IMR-90 (cell line): ENCODE results near the gene EFHB. TPM values are rescaled to one million over a fixed set of nuclear protein-coding genes. Genes with fewer than 3 reads are reported as not detected.
"Not testable (repeated sequence)": the region's sequence is repeated elsewhere in the genome, so short reads cannot be mapped to it uniquely, and the experiment has no call there.

Source experiments
- ATAC-seq: fragments of 200-7000 bp; cut with Tn5 transposase; 2 replicates; pipeline ENCODE4 v1.9.1; 2020; ENCODE audit warnings: low read depth, mild to moderate bottlenecking, moderate library complexity
- BruUV-seq: library from RNA; stranded (reverse); fragments of 400-500 nt; replicated peaks from 2 replicates; lab custom pipeline; 2021; lab: Mats Ljungman, UMichigan
- CTCF ChIA-PET: fragments of 300-600 bp; formaldehyde crosslinking; extraction: SDS; loops from one replicate; lab custom pipeline; 2021; ENCODE audit warnings: antibody characterized with exemption; lab: Yijun Ruan, JAX
- POLR2A ChIA-PET: fragments of 300-600 bp; sonication (Branson Sonifier 250); formaldehyde crosslinking; loops from one replicate; lab custom pipeline; 2022; ENCODE audit warnings: antibody characterized with exemption; ENCODE audit not compliant: unreplicated experiment; lab: Charles Lee
- DNase-seq: peaks from one replicate; pipeline ENCODE4 v3.0.0; 2013
- H2AFZ ChIP-seq: replicated peaks from 2 replicates; pipeline ENCODE3; 2013; ENCODE audit warnings: low read length, mild to moderate bottlenecking; ENCODE audit not compliant: poor library complexity
- H2AK5ac ChIP-seq: 2 replicates; pipeline ENCODE4 v1.6.1; 2013; ENCODE audit warnings: low read depth, low read length, inconsistent platforms
- H2AK9ac ChIP-seq: replicated peaks from 2 replicates; pipeline ENCODE3; 2013; ENCODE audit warnings: mild to moderate bottlenecking, low read depth, low read length, moderate library complexity; ENCODE audit not compliant: poor library complexity
- H2BK120ac ChIP-seq: 2 replicates; pipeline ENCODE4 v1.6.1; 2013; ENCODE audit warnings: low read depth, low read length, inconsistent platforms
- H2BK15ac ChIP-seq: 3 replicates; pipeline ENCODE4 v1.6.1; 2013; ENCODE audit warnings: low read depth, low read length, inconsistent platforms
- H2BK20ac ChIP-seq: 2 replicates; pipeline ENCODE4 v1.6.1; 2013; ENCODE audit warnings: low read depth, mild to moderate bottlenecking, inconsistent platforms, low read length, moderate library complexity
- H2BK5ac ChIP-seq: 2 replicates; pipeline ENCODE4 v1.6.1; 2013; ENCODE audit warnings: mild to moderate bottlenecking, low read depth, low read length, inconsistent platforms; ENCODE audit not compliant: poor library complexity, severe bottlenecking
- H3K14ac ChIP-seq: replicated peaks from 2 replicates; pipeline ENCODE4 v1.6.1; 2013; ENCODE audit warnings: low read depth, low read length, inconsistent platforms
- H3K18ac ChIP-seq: 2 replicates; pipeline ENCODE4 v1.6.1; 2013; ENCODE audit warnings: low read depth, low read length, control low read depth
- H3K23ac ChIP-seq: 2 replicates; pipeline ENCODE4 v1.6.1; 2013; ENCODE audit warnings: low read depth, low read length, inconsistent platforms
- H3K27ac ChIP-seq: 2 replicates; pipeline ENCODE4 v1.5.1; 2013; ENCODE audit warnings: mild to moderate bottlenecking, control low read depth, low read length; ENCODE audit not compliant: insufficient read depth
- H3K27me3 ChIP-seq: 2 replicates; pipeline ENCODE4 v1.6.1; 2013; ENCODE audit warnings: low read length; ENCODE audit not compliant: control insufficient read depth, insufficient read depth
- H3K36me3 ChIP-seq: 2 replicates; pipeline ENCODE4 v1.6.1; 2013; ENCODE audit warnings: low read length, mixed read lengths; ENCODE audit not compliant: control insufficient read depth, insufficient read depth
- H3K4ac ChIP-seq: 2 replicates; pipeline ENCODE4 v1.6.1; 2013; ENCODE audit warnings: low read depth, low read length, inconsistent platforms
- H3K4me1 ChIP-seq: 2 replicates; pipeline ENCODE4 v1.6.1; 2013; ENCODE audit warnings: low read length, mixed read lengths; ENCODE audit not compliant: control insufficient read depth, insufficient read depth
- H3K4me2 ChIP-seq: 2 replicates; pipeline ENCODE4 v1.6.1; 2013; ENCODE audit warnings: low read depth, mild to moderate bottlenecking, control low read depth, low read length, moderate library complexity
- H3K4me3 ChIP-seq: 2 replicates; pipeline ENCODE4 v1.5.1; 2013; ENCODE audit warnings: low read depth, mild to moderate bottlenecking, control low read depth, low read length, moderate library complexity; ENCODE audit not compliant: insufficient read depth
- H3K56ac ChIP-seq: 2 replicates; pipeline ENCODE4 v1.6.1; 2013; ENCODE audit warnings: low read length, inconsistent platforms; ENCODE audit not compliant: insufficient read depth; ENCODE audit errors: extremely low read depth
- H3K79me1 ChIP-seq, 2 experiments: 2 replicates each; pipeline ENCODE4 v1.6.1; 2013; ENCODE audit warnings: low read length in 2 of 2, inconsistent platforms in 1 of 2, low read depth in 1 of 2
- H3K9ac ChIP-seq: 2 replicates; pipeline ENCODE4 v1.6.1; 2013; ENCODE audit warnings: low read depth, low read length, control low read depth
- H3K9me1 ChIP-seq: 2 replicates; pipeline ENCODE4 v1.6.1; 2013; ENCODE audit warnings: low read length, inconsistent platforms; ENCODE audit not compliant: insufficient read depth
- H3K9me3 ChIP-seq: 2 replicates; pipeline ENCODE4 v1.6.1; 2013; ENCODE audit warnings: low read length; ENCODE audit not compliant: control insufficient read depth, insufficient read depth
- H4K20me1 ChIP-seq: 2 replicates; pipeline ENCODE4 v1.6.1; 2013; ENCODE audit warnings: low read length, inconsistent platforms; ENCODE audit not compliant: insufficient read depth
- H4K5ac ChIP-seq: 2 replicates; pipeline ENCODE4 v1.6.1; 2013; ENCODE audit warnings: mild to moderate bottlenecking, low read depth, low read length, control low read depth
- H4K8ac ChIP-seq, 2 experiments: 2 replicates each; pipeline ENCODE4 v1.6.1; 2013; ENCODE audit warnings: low read depth in 2 of 2, low read length in 2 of 2, control low read depth in 1 of 2, inconsistent platforms in 1 of 2
- H4K91ac ChIP-seq: 2 replicates; pipeline ENCODE4 v1.6.1; 2013; ENCODE audit warnings: low read depth, low read length, inconsistent platforms; ENCODE audit not compliant: insufficient read depth
- CTCF ChIP-seq: conservative IDR thresholded peaks from 2 replicates; pipeline ENCODE4 v1.5.1; 2012; ENCODE audit warnings: mild to moderate bottlenecking, low read depth, low read length, improper control_type of control experiment
- SMC3 ChIP-seq: fragments of 150-350 bp; IDR thresholded peaks from 2 replicates; pipeline ENCODE4 v1.6.1; 2016; ENCODE audit warnings: low read depth, mild to moderate bottlenecking, antibody characterized with exemption, low read length, moderate library complexity
- WGBS, 2 experiments: methylation state at CpG; one replicate each; pipeline versions ENCODE4 v1.1.5 to v1.1.7; 2013; ENCODE audit warnings: missing lambda C conversion rate in 2 of 2; ENCODE audit not compliant: insufficient read length in 1 of 2; ENCODE audit errors: extremely low coverage in 2 of 2; 5-methylcytosine and 5-hydroxymethylcytosine counted together
- dilution Hi-C: fragments of 300-500 bp; cut with HindIII; formaldehyde crosslinking; loops from one replicate; pipeline ENCODE4 v1.14.3; 2018; ENCODE audit warnings: low sequenced_read_pairs; ENCODE audit not compliant: unreplicated experiment
- in situ Hi-C: fragments of 300-500 bp; cut with MboI; formaldehyde crosslinking; loops from 3 replicates; pipeline ENCODE4 v1.14.3; 2019; ENCODE audit warnings: low sequenced_read_pairs, inconsistent platforms, mixed read lengths
- intact Hi-C: fragments of 100-400 bp; cut with micrococcal nuclease; formaldehyde crosslinking; loops from 2 replicates; pipeline ENCODE4 v1.10.0; 2022
- polyA plus RNA-seq, 3 experiments: library from polyadenylated mRNA; depleted of rRNA; stranded (reverse); fragments of >200 nt; gene quantifications; 2 replicates each; pipeline ENCODE4 v1.2.3, GENCODE V29; 2012; ENCODE audit warnings: low replicate concordance in 1 of 3
- total RNA-seq: library from RNA; depleted of rRNA; stranded (reverse); fragments of >200 nt; gene quantifications from 2 replicates; pipeline ENCODE4 v1.2.3, GENCODE V29; 2012
- TF ChIP-seq, protein P1 (sequence below): fragments of 150-350 bp; IDR thresholded peaks from 2 replicates; pipeline ENCODE4 v1.6.1; 2017; ENCODE audit warnings: mild to moderate bottlenecking, antibody characterized with exemption, low read length, low read depth

Gene EFHB
- total and polyA plus RNA-seq, 2 of the 4 experiments (the other 2 are of a cell fraction), result under 0.01 to 1.0 TPM

DNA sequence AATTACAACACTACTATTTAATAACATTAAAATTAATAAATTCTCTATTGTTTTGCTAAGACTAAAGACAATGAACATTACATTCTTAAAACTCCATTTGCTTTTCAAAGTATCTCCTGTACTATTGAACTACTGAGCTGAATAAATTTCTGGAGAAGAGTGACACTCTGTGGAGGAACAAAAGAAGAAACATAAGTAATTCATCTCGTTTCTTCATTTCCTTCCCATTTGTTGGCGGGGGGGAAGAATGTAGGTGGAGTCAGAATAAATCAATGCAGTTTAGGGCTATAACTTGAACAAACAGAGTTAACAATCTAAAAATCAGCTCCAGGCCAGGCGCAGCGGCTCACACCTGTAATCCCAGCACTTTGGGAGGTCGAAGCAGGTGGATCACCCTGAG is 32.7 kb downstream of the EFHB start:
- Histone ChIP-seq H3K4me2 (no peak overlapping the region), H2BK120ac (no peak overlapping the region), H3K79me1 (no peaks in the 10 kb centered on the region), H2BK15ac (no peak overlapping the region), H3K23ac (no peak overlapping the region), H2AK5ac (no peak overlapping the region), H2BK20ac (no peak overlapping the region), H3K14ac (no peak overlapping the region), H3K36me3 (no peaks in the 10 kb centered on the region), H3K9me1 (no peaks in the 10 kb centered on the region), H4K91ac (no peak overlapping the region), H4K5ac (no peak overlapping the region), H2AK9ac (no peak overlapping the region), H4K8ac (no peak overlapping the region), H3K27me3 (no peaks in the 10 kb centered on the region), H3K4ac (no peak overlapping the region), H3K4me3 (no peak overlapping the region), H3K18ac (no peak overlapping the region), H3K4me1 (no peaks in the 10 kb centered on the region), H2AFZ (no peak overlapping the region), H2BK5ac (no peak overlapping the region), H3K9me3 (no peaks in the 10 kb centered on the region), H4K20me1 (no peaks in the 10 kb centered on the region), H3K27ac (no peak overlapping the region), H3K56ac (no peak overlapping the region), H3K9ac (no peak overlapping the region)
- ATAC-seq (peak; percentile 29; the same call in 1 of the 2 replicates), DNase-seq (no peak)
- TF ChIP-seq, protein P1, sequence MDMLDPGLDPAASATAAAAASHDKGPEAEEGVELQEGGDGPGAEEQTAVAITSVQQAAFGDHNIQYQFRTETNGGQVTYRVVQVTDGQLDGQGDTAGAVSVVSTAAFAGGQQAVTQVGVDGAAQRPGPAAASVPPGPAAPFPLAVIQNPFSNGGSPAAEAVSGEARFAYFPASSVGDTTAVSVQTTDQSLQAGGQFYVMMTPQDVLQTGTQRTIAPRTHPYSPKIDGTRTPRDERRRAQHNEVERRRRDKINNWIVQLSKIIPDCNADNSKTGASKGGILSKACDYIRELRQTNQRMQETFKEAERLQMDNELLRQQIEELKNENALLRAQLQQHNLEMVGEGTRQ, result no peak
- TF ChIP-seq CTCF, result 0 out of 2 replicates have a peak, but pooled peaks have one; percentile 22
- no peak for TF ChIP-seq SMC3
- intact Hi-C loops (no loop called here), in situ Hi-C loops (no loop called here), dilution Hi-C loops (no loop called here)
- no TSS peak for BruUV-seq
- POLR2A ChIA-PET, result no interaction called here
- CTCF ChIA-PET, result interaction anchor here (0.6 kb wide), 1 partner anchor 9 kb away, joined by 3 read pairs; no protein-coding TSS in a partner anchor
- no CpG with 5 or more reads among the region's 5 CpGs for WGBS, 2 experiments

DNA sequence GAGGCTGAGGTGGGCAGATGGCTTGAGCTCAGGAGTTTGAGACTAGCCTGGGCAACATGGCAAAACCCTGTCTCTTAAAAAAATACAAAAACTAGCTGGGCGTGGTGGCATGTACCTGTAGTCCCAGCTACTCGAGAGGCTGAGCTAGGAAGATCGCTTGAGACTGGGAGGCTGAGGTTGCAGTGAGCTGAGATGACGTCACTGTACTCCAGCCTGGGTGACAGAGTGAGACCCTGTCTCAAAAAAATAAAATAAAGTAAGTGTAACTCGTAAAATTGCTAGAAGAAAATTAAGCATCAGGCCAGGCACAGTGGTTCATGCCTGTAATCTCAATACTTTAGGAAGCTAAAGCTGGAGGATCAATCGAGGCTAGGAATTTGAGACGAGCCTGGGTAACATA is 34.2 kb downstream of the EFHB start:
- H3K9ac ChIP-seq, H2BK5ac ChIP-seq, H3K79me1 ChIP-seq, H3K18ac ChIP-seq, H4K8ac ChIP-seq, BruUV-seq, H2AFZ ChIP-seq, H4K5ac ChIP-seq, H3K36me3 ChIP-seq, DNase-seq, H2AK5ac ChIP-seq, in situ Hi-C loops, H4K20me1 ChIP-seq, H3K56ac ChIP-seq, H2BK15ac ChIP-seq, H2AK9ac ChIP-seq, ATAC-seq, H4K91ac ChIP-seq, H3K4ac ChIP-seq, H2BK20ac ChIP-seq, H3K4me3 ChIP-seq, H3K4me2 ChIP-seq, dilution Hi-C loops, H3K9me1 ChIP-seq, CTCF ChIA-PET, H3K4me1 ChIP-seq, H3K27me3 ChIP-seq, H3K27ac ChIP-seq, H2BK120ac ChIP-seq, H3K23ac ChIP-seq, intact Hi-C loops, H3K14ac ChIP-seq, H3K9me3 ChIP-seq: not testable (repeated sequence)
- WGBS, 2 experiments, result no CpG with 5 or more reads among the region's 7 CpGs
- POLR2A ChIA-PET, result interaction anchor here (0.6 kb wide), 1 partner anchor 9 kb away, joined by 3 read pairs; no protein-coding TSS in a partner anchor
